GM23338 (cell line): Measurements from ENCODE around the gene PDGFC.

Experiments
- EZH2 ChIP-seq: fragments of 200-600 bp; sonication (generic); IDR thresholded peaks from one replicate; pipeline ENCODE4 v1.8.0; 2017; ENCODE audit warnings: antibody characterized with exemption, mild to moderate bottlenecking, low read depth; ENCODE audit not compliant: unreplicated experiment
- EZH2phosphoT487 ChIP-seq: fragments of 200-600 bp; sonication (generic); IDR thresholded peaks from one replicate; pipeline ENCODE4 v1.8.1; 2018; ENCODE audit warnings: antibody characterized with exemption; ENCODE audit not compliant: unreplicated experiment
- JUNB ChIP-seq: IDR thresholded peaks from one replicate; pipeline ENCODE4 v1.6.1; 2016; ENCODE audit warnings: antibody characterized with exemption; ENCODE audit not compliant: unreplicated experiment
- POLR2AphosphoS5 ChIP-seq: IDR thresholded peaks from 2 replicates; pipeline ENCODE4 v1.6.1; 2016; ENCODE audit warnings: antibody characterized with exemption, low read depth
- TF ChIP-seq, protein P1 (sequence below), 2 experiments: fragments of 200-600 bp in 1 of 2; sonication (generic) in 1 of 2; conservative IDR thresholded peaks; 2 replicates each; pipeline versions ENCODE4 v1.5.1 to v1.6.1; 2016 to 2017; ENCODE audit warnings: antibody characterized with exemption in 2 of 2, low read depth in 2 of 2, mild to moderate bottlenecking in 2 of 2, moderate library complexity in 1 of 2
- TF ChIP-seq, protein P2 (sequence below): IDR thresholded peaks from one replicate; pipeline ENCODE4 v1.6.1; 2018; ENCODE audit warnings: antibody characterized with exemption; ENCODE audit not compliant: unreplicated experiment
- TF ChIP-seq, protein P3 (sequence below): fragments of 250-450 bp; sonication (Bioruptor Pico); IDR thresholded peaks from 2 replicates; pipeline ENCODE4 v1.5.0; 2020; ENCODE audit warnings: mild to moderate bottlenecking, moderate library complexity

DNA sequence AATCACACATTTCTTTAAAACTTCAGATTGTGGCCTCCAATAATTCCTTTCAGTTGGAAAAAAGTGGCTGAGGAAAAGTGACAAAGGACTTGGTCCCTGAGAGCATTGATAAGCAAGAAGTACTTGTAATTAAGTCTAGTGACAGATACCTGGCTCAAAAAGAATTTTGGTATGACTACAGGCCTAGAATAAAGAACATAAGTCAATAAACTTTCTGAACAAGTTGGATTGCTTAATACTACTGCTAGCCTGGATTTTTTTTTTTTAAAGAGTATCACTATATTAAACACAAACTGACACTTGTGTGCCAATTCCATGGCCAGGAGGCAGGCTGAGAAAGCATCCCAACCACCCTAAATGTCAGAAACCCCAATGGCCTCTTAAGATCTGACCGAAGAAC is 49.3 kb upstream of the PDGFC start:
- TF ChIP-seq POLR2AphosphoS5 = no peak
- TF ChIP-seq, protein P1, sequence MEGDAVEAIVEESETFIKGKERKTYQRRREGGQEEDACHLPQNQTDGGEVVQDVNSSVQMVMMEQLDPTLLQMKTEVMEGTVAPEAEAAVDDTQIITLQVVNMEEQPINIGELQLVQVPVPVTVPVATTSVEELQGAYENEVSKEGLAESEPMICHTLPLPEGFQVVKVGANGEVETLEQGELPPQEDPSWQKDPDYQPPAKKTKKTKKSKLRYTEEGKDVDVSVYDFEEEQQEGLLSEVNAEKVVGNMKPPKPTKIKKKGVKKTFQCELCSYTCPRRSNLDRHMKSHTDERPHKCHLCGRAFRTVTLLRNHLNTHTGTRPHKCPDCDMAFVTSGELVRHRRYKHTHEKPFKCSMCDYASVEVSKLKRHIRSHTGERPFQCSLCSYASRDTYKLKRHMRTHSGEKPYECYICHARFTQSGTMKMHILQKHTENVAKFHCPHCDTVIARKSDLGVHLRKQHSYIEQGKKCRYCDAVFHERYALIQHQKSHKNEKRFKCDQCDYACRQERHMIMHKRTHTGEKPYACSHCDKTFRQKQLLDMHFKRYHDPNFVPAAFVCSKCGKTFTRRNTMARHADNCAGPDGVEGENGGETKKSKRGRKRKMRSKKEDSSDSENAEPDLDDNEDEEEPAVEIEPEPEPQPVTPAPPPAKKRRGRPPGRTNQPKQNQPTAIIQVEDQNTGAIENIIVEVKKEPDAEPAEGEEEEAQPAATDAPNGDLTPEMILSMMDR (conservative IDR thresholded peaks at IDR 0.05; ENCODE audit: low read depth in 2 of 2) = no peak
- no peak for TF ChIP-seq EZH2
- no peak for TF ChIP-seq JUNB
- TF ChIP-seq, protein P2, sequence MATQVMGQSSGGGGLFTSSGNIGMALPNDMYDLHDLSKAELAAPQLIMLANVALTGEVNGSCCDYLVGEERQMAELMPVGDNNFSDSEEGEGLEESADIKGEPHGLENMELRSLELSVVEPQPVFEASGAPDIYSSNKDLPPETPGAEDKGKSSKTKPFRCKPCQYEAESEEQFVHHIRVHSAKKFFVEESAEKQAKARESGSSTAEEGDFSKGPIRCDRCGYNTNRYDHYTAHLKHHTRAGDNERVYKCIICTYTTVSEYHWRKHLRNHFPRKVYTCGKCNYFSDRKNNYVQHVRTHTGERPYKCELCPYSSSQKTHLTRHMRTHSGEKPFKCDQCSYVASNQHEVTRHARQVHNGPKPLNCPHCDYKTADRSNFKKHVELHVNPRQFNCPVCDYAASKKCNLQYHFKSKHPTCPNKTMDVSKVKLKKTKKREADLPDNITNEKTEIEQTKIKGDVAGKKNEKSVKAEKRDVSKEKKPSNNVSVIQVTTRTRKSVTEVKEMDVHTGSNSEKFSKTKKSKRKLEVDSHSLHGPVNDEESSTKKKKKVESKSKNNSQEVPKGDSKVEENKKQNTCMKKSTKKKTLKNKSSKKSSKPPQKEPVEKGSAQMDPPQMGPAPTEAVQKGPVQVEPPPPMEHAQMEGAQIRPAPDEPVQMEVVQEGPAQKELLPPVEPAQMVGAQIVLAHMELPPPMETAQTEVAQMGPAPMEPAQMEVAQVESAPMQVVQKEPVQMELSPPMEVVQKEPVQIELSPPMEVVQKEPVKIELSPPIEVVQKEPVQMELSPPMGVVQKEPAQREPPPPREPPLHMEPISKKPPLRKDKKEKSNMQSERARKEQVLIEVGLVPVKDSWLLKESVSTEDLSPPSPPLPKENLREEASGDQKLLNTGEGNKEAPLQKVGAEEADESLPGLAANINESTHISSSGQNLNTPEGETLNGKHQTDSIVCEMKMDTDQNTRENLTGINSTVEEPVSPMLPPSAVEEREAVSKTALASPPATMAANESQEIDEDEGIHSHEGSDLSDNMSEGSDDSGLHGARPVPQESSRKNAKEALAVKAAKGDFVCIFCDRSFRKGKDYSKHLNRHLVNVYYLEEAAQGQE = no peak
- TF ChIP-seq EZH2phosphoT487 = no peak
- TF ChIP-seq, protein P3, sequence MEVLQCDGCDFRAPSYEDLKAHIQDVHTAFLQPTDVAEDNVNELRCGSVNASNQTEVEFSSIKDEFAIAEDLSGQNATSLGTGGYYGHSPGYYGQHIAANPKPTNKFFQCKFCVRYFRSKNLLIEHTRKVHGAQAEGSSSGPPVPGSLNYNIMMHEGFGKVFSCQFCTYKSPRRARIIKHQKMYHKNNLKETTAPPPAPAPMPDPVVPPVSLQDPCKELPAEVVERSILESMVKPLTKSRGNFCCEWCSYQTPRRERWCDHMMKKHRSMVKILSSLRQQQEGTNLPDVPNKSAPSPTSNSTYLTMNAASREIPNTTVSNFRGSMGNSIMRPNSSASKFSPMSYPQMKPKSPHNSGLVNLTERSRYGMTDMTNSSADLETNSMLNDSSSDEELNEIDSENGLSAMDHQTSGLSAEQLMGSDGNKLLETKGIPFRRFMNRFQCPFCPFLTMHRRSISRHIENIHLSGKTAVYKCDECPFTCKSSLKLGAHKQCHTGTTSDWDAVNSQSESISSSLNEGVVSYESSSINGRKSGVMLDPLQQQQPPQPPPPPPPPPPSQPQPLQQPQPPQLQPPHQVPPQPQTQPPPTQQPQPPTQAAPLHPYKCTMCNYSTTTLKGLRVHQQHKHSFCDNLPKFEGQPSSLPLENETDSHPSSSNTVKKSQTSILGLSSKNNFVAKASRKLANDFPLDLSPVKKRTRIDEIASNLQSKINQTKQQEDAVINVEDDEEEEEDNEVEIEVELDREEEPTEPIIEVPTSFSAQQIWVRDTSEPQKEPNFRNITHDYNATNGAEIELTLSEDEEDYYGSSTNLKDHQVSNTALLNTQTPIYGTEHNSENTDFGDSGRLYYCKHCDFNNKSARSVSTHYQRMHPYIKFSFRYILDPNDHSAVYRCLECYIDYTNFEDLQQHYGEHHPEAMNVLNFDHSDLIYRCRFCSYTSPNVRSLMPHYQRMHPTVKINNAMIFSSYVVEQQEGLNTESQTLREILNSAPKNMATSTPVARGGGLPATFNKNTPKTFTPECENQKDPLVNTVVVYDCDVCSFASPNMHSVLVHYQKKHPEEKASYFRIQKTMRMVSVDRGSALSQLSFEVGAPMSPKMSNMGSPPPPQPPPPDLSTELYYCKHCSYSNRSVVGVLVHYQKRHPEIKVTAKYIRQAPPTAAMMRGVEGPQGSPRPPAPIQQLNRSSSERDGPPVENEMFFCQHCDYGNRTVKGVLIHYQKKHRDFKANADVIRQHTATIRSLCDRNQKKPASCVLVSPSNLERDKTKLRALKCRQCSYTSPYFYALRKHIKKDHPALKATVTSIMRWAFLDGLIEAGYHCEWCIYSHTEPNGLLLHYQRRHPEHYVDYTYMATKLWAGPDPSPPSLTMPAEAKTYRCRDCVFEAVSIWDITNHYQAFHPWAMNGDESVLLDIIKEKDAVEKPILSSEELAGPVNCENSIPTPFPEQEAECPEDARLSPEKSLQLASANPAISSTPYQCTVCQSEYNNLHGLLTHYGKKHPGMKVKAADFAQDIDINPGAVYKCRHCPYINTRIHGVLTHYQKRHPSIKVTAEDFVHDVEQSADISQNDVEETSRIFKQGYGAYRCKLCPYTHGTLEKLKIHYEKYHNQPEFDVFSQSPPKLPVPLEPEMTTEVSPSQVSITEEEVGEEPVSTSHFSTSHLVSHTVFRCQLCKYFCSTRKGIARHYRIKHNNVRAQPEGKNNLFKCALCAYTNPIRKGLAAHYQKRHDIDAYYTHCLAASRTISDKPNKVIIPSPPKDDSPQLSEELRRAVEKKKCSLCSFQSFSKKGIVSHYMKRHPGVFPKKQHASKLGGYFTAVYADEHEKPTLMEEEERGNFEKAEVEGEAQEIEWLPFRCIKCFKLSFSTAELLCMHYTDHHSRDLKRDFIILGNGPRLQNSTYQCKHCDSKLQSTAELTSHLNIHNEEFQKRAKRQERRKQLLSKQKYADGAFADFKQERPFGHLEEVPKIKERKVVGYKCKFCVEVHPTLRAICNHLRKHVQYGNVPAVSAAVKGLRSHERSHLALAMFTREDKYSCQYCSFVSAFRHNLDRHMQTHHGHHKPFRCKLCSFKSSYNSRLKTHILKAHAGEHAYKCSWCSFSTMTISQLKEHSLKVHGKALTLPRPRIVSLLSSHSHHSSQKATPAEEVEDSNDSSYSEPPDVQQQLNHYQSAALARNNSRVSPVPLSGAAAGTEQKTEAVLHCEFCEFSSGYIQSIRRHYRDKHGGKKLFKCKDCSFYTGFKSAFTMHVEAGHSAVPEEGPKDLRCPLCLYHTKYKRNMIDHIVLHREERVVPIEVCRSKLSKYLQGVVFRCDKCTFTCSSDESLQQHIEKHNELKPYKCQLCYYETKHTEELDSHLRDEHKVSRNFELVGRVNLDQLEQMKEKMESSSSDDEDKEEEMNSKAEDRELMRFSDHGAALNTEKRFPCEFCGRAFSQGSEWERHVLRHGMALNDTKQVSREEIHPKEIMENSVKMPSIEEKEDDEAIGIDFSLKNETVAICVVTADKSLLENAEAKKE (CRISPR knock-in tag) = no peak
